Panc1 (cell line): ENCODE results near the gene IFNK.

ENCODE experiments used
- POLR2AphosphoS5 ChIP-seq: IDR thresholded peaks from 2 replicates; pipeline ENCODE4 v1.6.1; 2012; ENCODE audit warnings: mild to moderate bottlenecking, low read depth, low read length, moderate library complexity
- TCF7L2 ChIP-seq: IDR thresholded peaks from 2 replicates; pipeline ENCODE4 v1.6.1; 2011; ENCODE audit warnings: mild to moderate bottlenecking, low read depth, low read length, inconsistent platforms
- TF ChIP-seq, protein P1 (sequence below): fragments of 450-650 bp; IDR thresholded peaks from 2 replicates; pipeline ENCODE4 v1.5.1; 2017; ENCODE audit warnings: mild to moderate bottlenecking
- TF ChIP-seq, protein P2 (sequence below), 2 experiments: IDR thresholded peaks; 2 replicates each; pipeline ENCODE4 v1.6.1; 2011 to 2012; ENCODE audit warnings: low read depth in 2 of 2, control low read depth in 1 of 2, low read length in 1 of 2, mild to moderate bottlenecking in 1 of 2, moderate library complexity in 1 of 2; ENCODE audit not compliant: insufficient read depth in 1 of 2

DNA sequence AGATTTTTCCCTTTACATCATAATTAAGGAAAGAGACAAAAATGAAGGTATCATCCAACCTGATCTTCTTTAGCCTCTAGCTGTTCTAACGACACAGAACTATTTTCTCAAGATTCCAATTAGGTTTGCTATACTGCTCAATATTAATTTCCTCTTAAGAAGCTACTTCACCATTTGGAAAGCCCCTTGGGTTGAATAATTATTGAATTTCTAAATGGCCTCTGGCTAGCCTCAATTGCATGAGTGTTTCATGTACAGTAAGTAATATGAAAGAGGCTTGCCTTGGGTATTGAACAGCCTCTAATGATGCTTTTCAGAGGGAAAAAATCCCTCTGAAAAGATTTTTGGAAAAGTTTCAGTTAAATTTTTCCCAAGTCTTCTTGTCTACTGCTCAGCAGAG is 9.2 kb downstream of the IFNK start:
- TF ChIP-seq, protein P1, sequence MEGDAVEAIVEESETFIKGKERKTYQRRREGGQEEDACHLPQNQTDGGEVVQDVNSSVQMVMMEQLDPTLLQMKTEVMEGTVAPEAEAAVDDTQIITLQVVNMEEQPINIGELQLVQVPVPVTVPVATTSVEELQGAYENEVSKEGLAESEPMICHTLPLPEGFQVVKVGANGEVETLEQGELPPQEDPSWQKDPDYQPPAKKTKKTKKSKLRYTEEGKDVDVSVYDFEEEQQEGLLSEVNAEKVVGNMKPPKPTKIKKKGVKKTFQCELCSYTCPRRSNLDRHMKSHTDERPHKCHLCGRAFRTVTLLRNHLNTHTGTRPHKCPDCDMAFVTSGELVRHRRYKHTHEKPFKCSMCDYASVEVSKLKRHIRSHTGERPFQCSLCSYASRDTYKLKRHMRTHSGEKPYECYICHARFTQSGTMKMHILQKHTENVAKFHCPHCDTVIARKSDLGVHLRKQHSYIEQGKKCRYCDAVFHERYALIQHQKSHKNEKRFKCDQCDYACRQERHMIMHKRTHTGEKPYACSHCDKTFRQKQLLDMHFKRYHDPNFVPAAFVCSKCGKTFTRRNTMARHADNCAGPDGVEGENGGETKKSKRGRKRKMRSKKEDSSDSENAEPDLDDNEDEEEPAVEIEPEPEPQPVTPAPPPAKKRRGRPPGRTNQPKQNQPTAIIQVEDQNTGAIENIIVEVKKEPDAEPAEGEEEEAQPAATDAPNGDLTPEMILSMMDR: no peak
- no peak for TF ChIP-seq POLR2AphosphoS5
- no peak for TF ChIP-seq TCF7L2
- TF ChIP-seq, protein P2, sequence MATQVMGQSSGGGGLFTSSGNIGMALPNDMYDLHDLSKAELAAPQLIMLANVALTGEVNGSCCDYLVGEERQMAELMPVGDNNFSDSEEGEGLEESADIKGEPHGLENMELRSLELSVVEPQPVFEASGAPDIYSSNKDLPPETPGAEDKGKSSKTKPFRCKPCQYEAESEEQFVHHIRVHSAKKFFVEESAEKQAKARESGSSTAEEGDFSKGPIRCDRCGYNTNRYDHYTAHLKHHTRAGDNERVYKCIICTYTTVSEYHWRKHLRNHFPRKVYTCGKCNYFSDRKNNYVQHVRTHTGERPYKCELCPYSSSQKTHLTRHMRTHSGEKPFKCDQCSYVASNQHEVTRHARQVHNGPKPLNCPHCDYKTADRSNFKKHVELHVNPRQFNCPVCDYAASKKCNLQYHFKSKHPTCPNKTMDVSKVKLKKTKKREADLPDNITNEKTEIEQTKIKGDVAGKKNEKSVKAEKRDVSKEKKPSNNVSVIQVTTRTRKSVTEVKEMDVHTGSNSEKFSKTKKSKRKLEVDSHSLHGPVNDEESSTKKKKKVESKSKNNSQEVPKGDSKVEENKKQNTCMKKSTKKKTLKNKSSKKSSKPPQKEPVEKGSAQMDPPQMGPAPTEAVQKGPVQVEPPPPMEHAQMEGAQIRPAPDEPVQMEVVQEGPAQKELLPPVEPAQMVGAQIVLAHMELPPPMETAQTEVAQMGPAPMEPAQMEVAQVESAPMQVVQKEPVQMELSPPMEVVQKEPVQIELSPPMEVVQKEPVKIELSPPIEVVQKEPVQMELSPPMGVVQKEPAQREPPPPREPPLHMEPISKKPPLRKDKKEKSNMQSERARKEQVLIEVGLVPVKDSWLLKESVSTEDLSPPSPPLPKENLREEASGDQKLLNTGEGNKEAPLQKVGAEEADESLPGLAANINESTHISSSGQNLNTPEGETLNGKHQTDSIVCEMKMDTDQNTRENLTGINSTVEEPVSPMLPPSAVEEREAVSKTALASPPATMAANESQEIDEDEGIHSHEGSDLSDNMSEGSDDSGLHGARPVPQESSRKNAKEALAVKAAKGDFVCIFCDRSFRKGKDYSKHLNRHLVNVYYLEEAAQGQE (IDR thresholded peaks at IDR 0.05; ENCODE audit: insufficient read depth in 1 of 2, low read depth in 2 of 2, low read length in 1 of 2): no peak
